Measurements from ENCODE around the gene ESPL1.

The ESPL1 gene

GRCh38 chr12:53338017-53338416 is 69.9 kb downstream of the ESPL1 start:
- no peak for DNase-seq (ENCODE audit: low spot score)

GRCh38 chr12:53338916-53339315 is 70.8 kb downstream of the ESPL1 start:
- no peak for DNase-seq (ENCODE audit: low spot score)

GRCh38 chr12:53340398-53340797 is 72.3 kb downstream of the ESPL1 start:
- DNase-seq (ENCODE audit: low spot score), result no peak

Measured in AG08395 (cell line).